Upper lobe of left lung (tissue), 6 donors: ENCODE measurements around the gene SEPTIN5. TPM values are rescaled to one million over a fixed set of nuclear protein-coding genes. Genes with fewer than 3 reads are reported as not detected.
"Not testable (repeated sequence)": the region's sequence is repeated elsewhere in the genome, so short reads cannot be mapped to it uniquely, and the experiment has no call there.

Experiments used
- ATAC-seq, 2 donors: fragments of 200-7000 bp; cut with Tn5 transposase; one replicate each; pipeline ENCODE4 v1.9.1; 2022; ENCODE audit warnings: mild to moderate bottlenecking in 2 of 2, moderate library complexity in 2 of 2; ENCODE audit not compliant: low FRiP score in 2 of 2
- DNase-seq, 2 donors: peaks; one replicate each; pipeline ENCODE4 v3.0.0-alpha.2; 2019 to 2020
- H3K27ac ChIP-seq, 4 donors: fragments of 200-600 bp; sonication (generic); one replicate each; pipeline ENCODE4 v1.5.1; 2016 to 2019
- H3K27me3 ChIP-seq, 4 donors: fragments of 200-600 bp; sonication (generic); one replicate each; pipeline ENCODE4 v1.5.1; 2017 to 2019
- H3K36me3 ChIP-seq, 4 donors: fragments of 200-600 bp; sonication (generic); one replicate each; pipeline ENCODE4 v1.5.1; 2016 to 2019
- H3K4me1 ChIP-seq, 4 donors: fragments of 200-600 bp; sonication (generic); one replicate each; pipeline ENCODE4 v1.5.1; 2018 to 2019
- H3K4me3 ChIP-seq, 4 donors: fragments of 200-600 bp; sonication (generic); one replicate each; pipeline ENCODE4 v1.5.1; 2017 to 2019; ENCODE audit warnings: mild to moderate bottlenecking in 2 of 4, moderate library complexity in 1 of 4
- H3K9me3 ChIP-seq, 4 donors: fragments of 200-600 bp; sonication (generic); one replicate each; pipeline ENCODE4 v1.5.1; 2018 to 2019
- EP300 ChIP-seq, 4 donors: sonication (generic); formaldehyde crosslinking; IDR thresholded peaks; one replicate each; pipeline ENCODE4 v1.5.1; 2017; ENCODE audit warnings: antibody characterized with exemption in 4 of 4, control low read depth in 2 of 4
- POLR2A ChIP-seq, 4 donors: fragments of 450-650 bp; IDR thresholded peaks; one replicate each; pipeline ENCODE4 v1.5.1; 2016 to 2017; ENCODE audit warnings: antibody characterized with exemption in 4 of 4, mild to moderate bottlenecking in 2 of 4
- POLR2AphosphoS5 ChIP-seq, 2 donors: sonication (generic); formaldehyde crosslinking; IDR thresholded peaks; one replicate each; pipeline ENCODE4 v1.5.1; 2017; ENCODE audit warnings: antibody characterized with exemption in 2 of 2
- WGBS, 2 donors: methylation state at CpG; one replicate each; pipeline ENCODE4 v1.1.5; 2017 to 2018; 5-methylcytosine and 5-hydroxymethylcytosine counted together
- total RNA-seq, 6 donors: library from RNA; depleted of rRNA in 4 of 6; stranded (reverse); fragments of >200 nt in 4 of 6; gene quantifications; one replicate each; pipeline versions ENCODE4 v1.1.0 to v1.2.1, GENCODE V29; 2016 to 2021
- TF ChIP-seq, protein P1 (sequence below), 6 experiments: fragments of 450-650 bp in 4 of 6; fragments of 200-600 bp in 2 of 6; sonication (generic) in 2 of 6; IDR thresholded peaks; one replicate each; pipeline ENCODE4 v1.5.1; 2016 to 2019; ENCODE audit warnings: antibody characterized with exemption in 6 of 6
- donor health status: DM: no; HTN: no; CAD: no; lungs with moderate emphysema.
- donor health status: DM: no; HTN: yes; CAD: no; lungs with severe emphysema.

The SEPTIN5 gene
- total RNA-seq, 6 donors from 2014 or later = 6.0 to 30.0 (median 17.1) TPM

DNA sequence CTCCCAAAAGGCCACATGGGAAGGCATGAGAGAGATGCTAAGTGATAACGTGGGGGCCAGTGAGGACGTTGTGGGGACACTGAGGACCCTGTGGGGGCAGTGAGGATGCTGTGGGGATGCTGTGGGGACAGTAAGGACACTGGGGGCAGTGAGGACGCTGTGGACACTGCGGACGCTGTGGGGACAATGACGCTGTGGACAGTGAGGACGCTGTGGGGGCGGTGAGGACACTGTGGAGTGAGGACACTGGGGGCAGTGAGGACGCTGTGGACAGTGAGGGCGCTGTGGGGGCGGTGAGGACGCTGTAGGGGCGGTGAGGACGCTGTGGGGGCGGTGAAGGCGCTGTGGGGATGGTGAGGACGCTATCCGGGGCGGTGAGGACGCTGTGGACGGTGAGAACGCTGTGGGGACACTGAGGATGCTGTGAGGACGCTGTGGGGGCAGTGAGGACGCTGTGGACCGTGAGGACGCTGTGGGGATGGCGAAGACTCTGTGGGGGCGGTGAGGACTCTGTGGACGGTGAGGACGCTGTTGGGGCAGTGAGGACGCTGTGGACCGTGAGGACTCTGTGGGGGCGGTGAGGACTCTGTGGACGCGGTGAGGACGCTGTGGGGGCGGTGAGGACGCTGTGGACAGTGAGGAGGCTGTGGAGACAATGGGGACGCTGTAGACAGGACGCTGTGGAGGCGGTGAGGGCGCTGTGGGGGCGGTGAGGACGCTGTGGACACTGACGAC lies 10.8 kb downstream of the SEPTIN5 start:
- ATAC-seq (no peak), DNase-seq (peak in 1 of 2 donors; percentile 56)
- Histone ChIP-seq H3K9me3 (no peaks in the 10 kb centered on the region), H3K4me1 (peaks cover 12 to 23% (median 20%) of the 10 kb centered on the region in 4 donors), H3K4me3 (no peak overlapping the region), H3K27ac (no peak overlapping the region), H3K27me3 (peaks cover 0 to 29% (median 15%) of the 10 kb centered on the region in 4 donors), H3K36me3 (peaks cover 0 to 9% (median 3%) of the 10 kb centered on the region in 4 donors)
- WGBS, 2 donors = 73 to 76% methylated on average over 45 of the region's 45 CpGs
- TF ChIP-seq POLR2AphosphoS5 (IDR thresholded peaks at IDR 0.05) (no peak), POLR2A (IDR thresholded peaks at IDR 0.05) (no peak), EP300 (IDR thresholded peaks at IDR 0.05) (no peak)
- TF ChIP-seq, protein P1, sequence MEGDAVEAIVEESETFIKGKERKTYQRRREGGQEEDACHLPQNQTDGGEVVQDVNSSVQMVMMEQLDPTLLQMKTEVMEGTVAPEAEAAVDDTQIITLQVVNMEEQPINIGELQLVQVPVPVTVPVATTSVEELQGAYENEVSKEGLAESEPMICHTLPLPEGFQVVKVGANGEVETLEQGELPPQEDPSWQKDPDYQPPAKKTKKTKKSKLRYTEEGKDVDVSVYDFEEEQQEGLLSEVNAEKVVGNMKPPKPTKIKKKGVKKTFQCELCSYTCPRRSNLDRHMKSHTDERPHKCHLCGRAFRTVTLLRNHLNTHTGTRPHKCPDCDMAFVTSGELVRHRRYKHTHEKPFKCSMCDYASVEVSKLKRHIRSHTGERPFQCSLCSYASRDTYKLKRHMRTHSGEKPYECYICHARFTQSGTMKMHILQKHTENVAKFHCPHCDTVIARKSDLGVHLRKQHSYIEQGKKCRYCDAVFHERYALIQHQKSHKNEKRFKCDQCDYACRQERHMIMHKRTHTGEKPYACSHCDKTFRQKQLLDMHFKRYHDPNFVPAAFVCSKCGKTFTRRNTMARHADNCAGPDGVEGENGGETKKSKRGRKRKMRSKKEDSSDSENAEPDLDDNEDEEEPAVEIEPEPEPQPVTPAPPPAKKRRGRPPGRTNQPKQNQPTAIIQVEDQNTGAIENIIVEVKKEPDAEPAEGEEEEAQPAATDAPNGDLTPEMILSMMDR (IDR thresholded peaks at IDR 0.05) = no peak

GRCh38 chr22:19726064-19726788 lies 11.9 kb downstream of the SEPTIN5 start:
- ATAC-seq, H3K4me3 ChIP-seq, H3K27ac ChIP-seq, H3K36me3 ChIP-seq, H3K9me3 ChIP-seq: not testable (repeated sequence)
- peak in 1 of 2 donors; percentile 67 for DNase-seq
- peaks cover 0 to 29% (median 15%) of the 10 kb centered on the region in 4 donors for H3K27me3 ChIP-seq
- peaks cover 20 to 32% (median 29%) of the 10 kb centered on the region in 4 donors for H3K4me1 ChIP-seq
- WGBS, 2 donors = 86 to 87% methylated on average over 96 of the region's 96 CpGs

GRCh38 chr22:19727310-19728150 lies 13.2 kb downstream of the SEPTIN5 start:
- ATAC-seq = no peak
- 62 to 69% methylated on average over 56 to 61 of the region's 61 CpGs for WGBS, 2 donors
- H3K4me3 ChIP-seq = no peak overlapping the region

DNA sequence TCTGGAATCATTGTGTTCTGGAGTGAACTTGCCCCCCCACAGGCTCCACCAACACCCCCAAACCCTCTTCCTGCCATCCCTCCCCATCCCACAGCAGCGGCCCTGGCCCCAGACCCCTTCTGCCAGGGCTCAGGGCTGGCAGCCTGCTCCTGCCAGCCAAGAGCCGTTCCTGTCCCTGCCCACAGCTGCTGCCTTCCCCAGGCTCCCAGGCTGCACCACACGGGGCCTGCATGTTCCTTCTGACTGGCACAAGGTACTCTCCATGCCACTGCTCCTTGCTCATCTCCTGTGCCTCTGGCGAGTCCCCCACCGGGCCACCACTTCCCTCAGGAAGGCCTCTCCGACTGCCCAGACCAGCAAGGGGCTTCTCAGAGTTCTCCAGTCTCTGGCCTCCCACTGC lies 14.0 kb downstream of the SEPTIN5 start:
- DNase-seq (peak in 1 of 2 donors; percentile 49), ATAC-seq (no peak)
- peaks cover 14 to 22% (median 18%) of the 10 kb centered on the region in 4 donors for H3K4me1 ChIP-seq
- peaks cover 0 to 18% (median 7%) of the 10 kb centered on the region in 4 donors for H3K27me3 ChIP-seq
- no peak overlapping the region for H3K27ac ChIP-seq
- WGBS, 2 donors = 73 to 83% methylated on average over 1 to 6 of the region's 6 CpGs
- H3K36me3 ChIP-seq = no peaks in the 10 kb centered on the region
- TF ChIP-seq POLR2AphosphoS5 (IDR thresholded peaks at IDR 0.05) = no peak
- TF ChIP-seq EP300 (IDR thresholded peaks at IDR 0.05) = no peak
- TF ChIP-seq, protein P1 (IDR thresholded peaks at IDR 0.05) = no peak
- TF ChIP-seq POLR2A (IDR thresholded peaks at IDR 0.05) = no peak
- H3K9me3 ChIP-seq = no peaks in the 10 kb centered on the region
- H3K4me3 ChIP-seq = no peak overlapping the region

More at GRCh38 chr22:19727310-19728150, 13.2 kb downstream of the SEPTIN5 start:
- TF ChIP-seq POLR2A (IDR thresholded peaks at IDR 0.05) = no peak
- TF ChIP-seq POLR2AphosphoS5 (IDR thresholded peaks at IDR 0.05) = no peak
- TF ChIP-seq EP300 (IDR thresholded peaks at IDR 0.05) = no peak
- TF ChIP-seq, protein P1 (IDR thresholded peaks at IDR 0.05) = no peak
- Histone ChIP-seq H3K9me3 (no peaks in the 10 kb centered on the region), H3K27me3 (peaks cover 0 to 23% (median 12%) of the 10 kb centered on the region in 4 donors), H3K27ac (no peak overlapping the region), H3K4me1 (peaks cover 20 to 30% (median 26%) of the 10 kb centered on the region in 4 donors), H3K36me3 (peaks cover 0 to under 1% (median under 1%) of the 10 kb centered on the region in 4 donors)
- peak in 1 of 2 donors; percentile 72 for DNase-seq
